MCF 10A (cell line): Measurements from ENCODE around the gene NEK6. TPM values are rescaled to one million over a fixed set of nuclear protein-coding genes. Genes with fewer than 3 reads are reported as not detected.

Experiments
- BruUV-seq: library from RNA; stranded (reverse); fragments of 400-500 nt; replicated peaks from 2 replicates; lab custom pipeline; 2021; lab: Mats Ljungman, UMichigan
- CTCF ChIA-PET: fragments of 300-600 bp; sonication (Branson Sonifier 250); formaldehyde crosslinking; extraction: SDS; loops from one replicate; lab custom pipeline; 2021; ENCODE audit warnings: antibody characterized with exemption, inconsistent platforms; lab: Yijun Ruan, JAX
- POLR2A ChIA-PET: fragments of 300-600, 350-650 bp; sonication (Branson Sonifier 250); formaldehyde crosslinking; extraction: SDS; loops from one replicate; lab custom pipeline; 2020; ENCODE audit warnings: antibody characterized with exemption, inconsistent platforms; lab: Yijun Ruan, JAX
- DNase-seq: peaks from one replicate; pipeline ENCODE4 v3.0.0-alpha.2; 2018; ENCODE audit not compliant: unreplicated experiment
- H3K27ac Mint-ChIP-seq: one replicate; pipeline ENCODE4 v1.8.0; 2022; ENCODE audit warnings: mild to moderate bottlenecking, low read depth, mixed read lengths; ENCODE audit not compliant: unreplicated experiment
- H3K27me3 Mint-ChIP-seq: one replicate; pipeline ENCODE4 v1.8.0; 2022; ENCODE audit warnings: mixed read lengths; ENCODE audit not compliant: insufficient read depth, unreplicated experiment
- H3K36me3 Mint-ChIP-seq: one replicate; pipeline ENCODE4 v1.8.0; 2022; ENCODE audit warnings: mild to moderate bottlenecking, moderate library complexity, mixed read lengths; ENCODE audit not compliant: insufficient read depth, unreplicated experiment
- H3K4me1 Mint-ChIP-seq: one replicate; pipeline ENCODE4 v1.8.0; 2022; ENCODE audit warnings: mixed read lengths; ENCODE audit not compliant: insufficient read depth, unreplicated experiment
- H3K4me3 Mint-ChIP-seq: one replicate; pipeline ENCODE4 v1.8.0; 2022; ENCODE audit warnings: mild to moderate bottlenecking, moderate library complexity, mixed read lengths; ENCODE audit not compliant: unreplicated experiment
- H3K9me3 Mint-ChIP-seq: one replicate; pipeline ENCODE4 v1.8.0; 2022; ENCODE audit warnings: mixed read lengths; ENCODE audit not compliant: unreplicated experiment
- intact Hi-C: fragments of 100-400 bp; cut with micrococcal nuclease; formaldehyde crosslinking; loops from 2 replicates; pipeline ENCODE4 v1.14.1; 2022
- total RNA-seq: library from RNA; stranded (reverse); gene quantifications from 2 replicates; pipeline ENCODE4 v1.2.3, GENCODE V29; 2022
- TF ChIP-seq, protein P1 (sequence below): fragments of 200-600 bp; IDR thresholded peaks from one replicate; pipeline ENCODE4 v1.8.0; 2022; ENCODE audit warnings: antibody characterized with exemption, mild to moderate bottlenecking; ENCODE audit not compliant: unreplicated experiment

NEK6 gene
- total RNA-seq, 1 experiment from 2014 or later: 27.5 TPM

DNA sequence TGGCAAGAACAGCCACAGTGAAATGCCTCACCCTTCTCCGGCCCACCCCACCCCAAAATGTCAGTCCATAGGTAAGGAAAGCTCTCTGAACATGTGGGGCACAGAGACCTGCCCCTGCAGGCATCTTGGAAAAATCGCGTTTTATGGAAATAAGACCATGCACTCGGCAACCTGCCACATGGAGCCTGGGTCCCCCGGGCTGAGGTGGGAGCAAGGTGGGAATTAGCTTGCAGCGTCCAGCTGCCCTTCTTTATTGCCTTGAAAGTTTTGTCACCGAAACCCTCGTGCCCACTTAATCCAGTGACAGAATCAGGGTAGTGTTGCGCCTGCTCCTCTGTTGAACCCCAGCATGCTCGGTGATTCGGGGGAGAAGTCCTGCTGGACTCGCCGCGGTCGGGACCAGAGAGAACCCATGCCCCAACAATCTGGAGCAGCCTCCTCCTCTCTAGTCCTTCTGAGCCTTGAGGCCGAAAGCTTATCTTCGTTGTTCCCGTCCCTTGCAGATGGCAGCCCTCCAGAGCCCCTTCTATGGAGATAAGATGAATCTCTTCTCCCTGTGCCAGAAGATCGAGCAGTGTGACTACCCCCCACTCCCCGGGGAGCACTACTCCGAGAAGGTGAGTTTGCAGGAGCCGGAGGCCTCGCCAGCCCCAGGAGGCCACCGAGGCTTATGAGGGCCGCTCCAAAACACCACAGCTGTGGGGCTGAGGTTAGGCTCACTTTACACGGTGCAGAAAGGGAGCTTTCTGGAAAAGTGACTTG, 89.6 kb downstream of the NEK6 start:
- Mint-ChIP-seq H3K27ac (no peak overlapping the region), H3K36me3 (peaks cover 74% of the 10 kb centered on the region), H3K4me1 (peaks cover 7% of the 10 kb centered on the region), H3K9me3 (no peaks in the 10 kb centered on the region), H3K27me3 (no peaks in the 10 kb centered on the region), H3K4me3 (no peak overlapping the region)
- TF ChIP-seq, protein P1, sequence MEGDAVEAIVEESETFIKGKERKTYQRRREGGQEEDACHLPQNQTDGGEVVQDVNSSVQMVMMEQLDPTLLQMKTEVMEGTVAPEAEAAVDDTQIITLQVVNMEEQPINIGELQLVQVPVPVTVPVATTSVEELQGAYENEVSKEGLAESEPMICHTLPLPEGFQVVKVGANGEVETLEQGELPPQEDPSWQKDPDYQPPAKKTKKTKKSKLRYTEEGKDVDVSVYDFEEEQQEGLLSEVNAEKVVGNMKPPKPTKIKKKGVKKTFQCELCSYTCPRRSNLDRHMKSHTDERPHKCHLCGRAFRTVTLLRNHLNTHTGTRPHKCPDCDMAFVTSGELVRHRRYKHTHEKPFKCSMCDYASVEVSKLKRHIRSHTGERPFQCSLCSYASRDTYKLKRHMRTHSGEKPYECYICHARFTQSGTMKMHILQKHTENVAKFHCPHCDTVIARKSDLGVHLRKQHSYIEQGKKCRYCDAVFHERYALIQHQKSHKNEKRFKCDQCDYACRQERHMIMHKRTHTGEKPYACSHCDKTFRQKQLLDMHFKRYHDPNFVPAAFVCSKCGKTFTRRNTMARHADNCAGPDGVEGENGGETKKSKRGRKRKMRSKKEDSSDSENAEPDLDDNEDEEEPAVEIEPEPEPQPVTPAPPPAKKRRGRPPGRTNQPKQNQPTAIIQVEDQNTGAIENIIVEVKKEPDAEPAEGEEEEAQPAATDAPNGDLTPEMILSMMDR: no peak
- BruUV-seq: no TSS peak
- intact Hi-C loops: no loop called here
- POLR2A ChIA-PET: interaction anchor here (1.0 to 1.1 kb wide), 2 partner anchors 14 to 306 kb away, joined by 3 read pairs; no protein-coding TSS in a partner anchor
- CTCF ChIA-PET: interaction anchor here (0.6 kb wide), 2 partner anchors 9 to 18 kb away, joined by 3 read pairs; no protein-coding TSS in a partner anchor
- DNase-seq: no peak

DNA sequence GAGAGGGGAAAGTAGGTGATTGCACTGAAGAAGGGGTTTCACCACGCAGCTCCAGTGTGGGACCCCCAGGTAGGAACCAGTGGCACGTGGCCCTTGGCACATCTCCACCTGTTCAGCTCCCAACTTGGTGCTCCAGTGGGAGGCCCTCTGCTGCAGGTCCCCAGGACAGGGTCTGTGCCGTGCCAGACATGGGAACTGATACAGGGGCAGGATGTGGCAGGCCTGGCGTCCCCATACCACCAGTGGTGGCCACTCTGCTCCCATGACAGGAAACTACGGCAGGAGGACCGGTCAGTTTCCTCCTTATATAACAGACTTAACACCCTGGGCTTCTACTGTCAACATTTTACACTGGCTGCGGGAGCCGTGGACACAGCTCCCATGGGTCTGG, 90.2 kb downstream of the NEK6 start:
- intact Hi-C loops: no loop called here
- CTCF ChIA-PET: interaction anchor here (0.6 kb wide), 1 partner anchor 18 kb away, joined by 3 read pairs; no protein-coding TSS in a partner anchor
- Mint-ChIP-seq H3K9me3 (no peaks in the 10 kb centered on the region), H3K4me3 (no peak overlapping the region), H3K4me1 (peaks cover 2% of the 10 kb centered on the region), H3K27me3 (no peaks in the 10 kb centered on the region), H3K36me3 (peaks cover 78% of the 10 kb centered on the region), H3K27ac (no peak overlapping the region)
- POLR2A ChIA-PET: interaction anchor here (1.0 kb wide), 1 partner anchor 13 kb away, joined by 3 read pairs; no protein-coding TSS in a partner anchor
- TF ChIP-seq, protein P1: no peak
- no peak for DNase-seq
- BruUV-seq: no TSS peak

DNA sequence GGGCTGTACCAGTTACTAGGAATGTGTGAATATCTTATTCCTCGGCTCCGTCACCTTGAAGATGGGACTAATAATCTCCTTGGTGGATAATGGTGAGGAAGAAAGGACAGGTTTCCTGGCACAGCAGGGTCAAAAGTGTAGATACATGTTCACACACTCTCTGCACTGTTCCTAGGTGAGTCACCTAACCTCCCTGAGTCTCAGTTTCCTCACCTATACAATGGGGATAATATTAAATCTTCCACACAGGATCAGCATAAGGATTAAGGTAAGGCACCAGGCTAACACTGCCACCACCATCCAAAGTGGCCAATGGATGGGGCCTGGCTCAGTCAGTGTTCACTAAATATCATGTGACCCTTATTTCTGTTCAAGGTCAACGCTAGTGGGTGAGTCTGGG, 90.6 kb downstream of the NEK6 start:
- TF ChIP-seq, protein P1: no peak
- POLR2A ChIA-PET: interaction anchor here (1.0 kb wide), 1 partner anchor 13 kb away, joined by 3 read pairs; no protein-coding TSS in a partner anchor
- H3K4me1 Mint-ChIP-seq: no peaks in the 10 kb centered on the region
- H3K27ac Mint-ChIP-seq: no peak overlapping the region
- H3K36me3 Mint-ChIP-seq: peaks cover 78% of the 10 kb centered on the region
- intact Hi-C loops: no loop called here
- H3K9me3 Mint-ChIP-seq: no peaks in the 10 kb centered on the region
- BruUV-seq: no TSS peak
- no peak for DNase-seq
- CTCF ChIA-PET: no interaction called here
- no peaks in the 10 kb centered on the region for H3K27me3 Mint-ChIP-seq
- H3K4me3 Mint-ChIP-seq: no peak overlapping the region

DNA sequence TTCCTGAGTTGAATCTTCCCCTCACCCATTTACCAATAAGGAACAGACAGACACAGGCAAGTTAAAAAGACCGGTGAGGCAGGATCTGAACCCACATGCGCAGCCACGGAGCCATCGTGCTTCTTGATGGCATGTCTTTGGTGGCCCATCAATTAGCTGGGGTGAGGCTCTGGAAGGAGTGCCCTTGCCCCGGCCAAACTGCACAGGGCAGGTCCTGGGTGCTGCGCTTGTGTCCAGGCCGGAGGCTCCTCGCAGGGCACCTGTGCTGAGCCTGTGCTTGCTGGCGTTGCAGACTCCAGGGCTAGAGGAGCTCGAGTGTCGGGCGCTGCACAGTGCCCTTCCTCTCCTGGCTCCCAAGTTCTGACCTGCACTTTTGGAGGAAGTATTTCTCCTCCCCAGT, 91.1 kb downstream of the NEK6 start:
- no peaks in the 10 kb centered on the region for H3K9me3 Mint-ChIP-seq
- CTCF ChIA-PET: no interaction called here
- no peaks in the 10 kb centered on the region for H3K27me3 Mint-ChIP-seq
- no TSS peak for BruUV-seq
- POLR2A ChIA-PET: no interaction called here
- H3K4me3 Mint-ChIP-seq: no peak overlapping the region
- no peak overlapping the region for H3K27ac Mint-ChIP-seq
- no peak for DNase-seq
- intact Hi-C loops: no loop called here
- TF ChIP-seq, protein P1: no peak
- peaks cover 78% of the 10 kb centered on the region for H3K36me3 Mint-ChIP-seq
- H3K4me1 Mint-ChIP-seq: no peaks in the 10 kb centered on the region
